GM19043 (cell line): ENCODE results near the gene IL23A.

ENCODE experiments used
- ATAC-seq: cut with Tn5 transposase; IDR thresholded peaks from one replicate; pipeline ENCODE4 v1.9.1; 2021; ENCODE audit warnings: low read depth; ENCODE audit not compliant: unreplicated experiment

Gene IL23A

GRCh38 chr12:56359851-56360767 is 21.4 kb downstream of the IL23A start, which contains the start of gene STAT2:
TSS of gene STAT2 (minus strand) at chr12:56360107. CDS start at chr12:56356571, 3,536 bp downstream.
- peak; percentile 93 for ATAC-seq

- ATAC-seq: no peak
These were observed 22.9 kb downstream of the IL23A start for GRCh38 chr12:56361487-56362129.

GRCh38 chr12:56362130-56363059 is 23.7 kb downstream of the IL23A start, which contains the start of gene APOF:
TSS of gene APOF (minus strand) at chr12:56362857. CDS start at chr12:56362745, 112 bp downstream.
- no peak for ATAC-seq

GRCh38 chr12:56366948-56367347 is 28.3 kb downstream of the IL23A start:
- no peak for ATAC-seq

- ATAC-seq: no peak
These were observed 34.8 kb downstream of the IL23A start for GRCh38 chr12:56373515-56373914.

GRCh38 chr12:56374726-56375597 is 36.3 kb downstream of the IL23A start:
- peak; percentile 32 for ATAC-seq

- peak; percentile 67 for ATAC-seq
These were observed 37.1 kb downstream of the IL23A start for GRCh38 chr12:56375598-56376434.

- ATAC-seq: no peak
These were observed 38.8 kb downstream of the IL23A start for GRCh38 chr12:56377310-56377988.

- no peak for ATAC-seq
These were observed 39.3 kb downstream of the IL23A start for GRCh38 chr12:56377989-56378316.

- ATAC-seq: no peak
These were observed 43.9 kb downstream of the IL23A start for GRCh38 chr12:56382611-56383010.

- ATAC-seq: no peak
These were observed 47.2 kb downstream of the IL23A start for GRCh38 chr12:56385873-56386272.

- no peak for ATAC-seq
These were observed 48.6 kb downstream of the IL23A start for GRCh38 chr12:56387152-56387736.

- ATAC-seq: no peak
These were observed 50.7 kb downstream of the IL23A start for GRCh38 chr12:56389412-56389811.
